Stimulated activated CD4-positive, alpha-beta T cell treated with anti-CD3 and anti-CD28 coated beads, Interleukin-4, amount 100 ng/mL, for 1 hour (primary cell): ENCODE results near the gene SRGAP2C.
"Not testable (repeated sequence)": the region's sequence is repeated elsewhere in the genome, so short reads cannot be mapped to it uniquely, and the experiment has no call there.

Source experiments
- DNase-seq: peaks from one replicate; pipeline ENCODE4 v3.0.0-alpha.2; 2020

Gene SRGAP2C

GRCh38 chr1:121389895-121390560, 205.3 kb downstream of the SRGAP2C start:
- not testable (repeated sequence) for DNase-seq

GRCh38 chr1:121392130-121392529, 207.4 kb downstream of the SRGAP2C start:
- DNase-seq, result not testable (repeated sequence)

- DNase-seq, result not testable (repeated sequence)
These were observed 211.0 kb downstream of the SRGAP2C start for GRCh38 chr1:121395718-121396201.

- peak; percentile 20 for DNase-seq
These were observed 211.7 kb downstream of the SRGAP2C start for GRCh38 chr1:121396335-121397081.

GRCh38 chr1:121397101-121397500, 212.3 kb downstream of the SRGAP2C start:
- DNase-seq, result not testable (repeated sequence)

GRCh38 chr1:121399193-121399592, 214.4 kb downstream of the SRGAP2C start:
- DNase-seq, result not testable (repeated sequence)

GRCh38 chr1:121400108-121400507, 215.3 kb downstream of the SRGAP2C start:
- DNase-seq, result not testable (repeated sequence)

- not testable (repeated sequence) for DNase-seq
These were observed 216.0 kb downstream of the SRGAP2C start for GRCh38 chr1:121400541-121401310.

GRCh38 chr1:121401375-121401955, 216.7 kb downstream of the SRGAP2C start:
- not testable (repeated sequence) for DNase-seq

- not testable (repeated sequence) for DNase-seq
These were observed 218.5 kb downstream of the SRGAP2C start for GRCh38 chr1:121403254-121403653.

GRCh38 chr1:121408354-121408753, 223.6 kb downstream of the SRGAP2C start:
- DNase-seq, result no peak

GRCh38 chr1:121413821-121414220, 229.0 kb downstream of the SRGAP2C start:
- DNase-seq, result no peak

- DNase-seq, result no peak
These were observed 230.1 kb downstream of the SRGAP2C start for GRCh38 chr1:121414905-121415304.

- no peak for DNase-seq
These were observed 232.6 kb downstream of the SRGAP2C start for GRCh38 chr1:121417325-121417923.

GRCh38 chr1:121418369-121419049, 233.7 kb downstream of the SRGAP2C start:
- no peak for DNase-seq

GRCh38 chr1:121419050-121419615, 234.4 kb downstream of the SRGAP2C start:
- not testable (repeated sequence) for DNase-seq

- DNase-seq, result not testable (repeated sequence)
These were observed 236.7 kb downstream of the SRGAP2C start for GRCh38 chr1:121421490-121421889.

GRCh38 chr1:121423956-121424355, 239.2 kb downstream of the SRGAP2C start:
- not testable (repeated sequence) for DNase-seq

GRCh38 chr1:121433517-121433916, 248.7 kb downstream of the SRGAP2C start:
- DNase-seq, result not testable (repeated sequence)

- DNase-seq, result not testable (repeated sequence)
These were observed 254.1 kb downstream of the SRGAP2C start for GRCh38 chr1:121438862-121439261.

GRCh38 chr1:121440993-121441392, 256.2 kb downstream of the SRGAP2C start:
- no peak for DNase-seq
